Fibroblast of mammary gland (primary cell): ENCODE results near the gene UGDH.

Experiments
- DNase-seq: peaks from one replicate; pipeline ENCODE4 v3.0.0-alpha.2; 2010; ENCODE audit warnings: low read depth
- H3K4me3 ChIP-seq: 2 replicates; pipeline ENCODE4 v1.5.1; 2011; ENCODE audit warnings: low read depth, mild to moderate bottlenecking, low read length, moderate library complexity; ENCODE audit not compliant: control insufficient read depth
- TF ChIP-seq, protein P1 (sequence below): conservative IDR thresholded peaks from 2 replicates; pipeline ENCODE4 v1.5.1; 2011; ENCODE audit warnings: low read depth, low read length, inconsistent platforms; ENCODE audit not compliant: control insufficient read depth, insufficient read depth

The UGDH gene

DNA sequence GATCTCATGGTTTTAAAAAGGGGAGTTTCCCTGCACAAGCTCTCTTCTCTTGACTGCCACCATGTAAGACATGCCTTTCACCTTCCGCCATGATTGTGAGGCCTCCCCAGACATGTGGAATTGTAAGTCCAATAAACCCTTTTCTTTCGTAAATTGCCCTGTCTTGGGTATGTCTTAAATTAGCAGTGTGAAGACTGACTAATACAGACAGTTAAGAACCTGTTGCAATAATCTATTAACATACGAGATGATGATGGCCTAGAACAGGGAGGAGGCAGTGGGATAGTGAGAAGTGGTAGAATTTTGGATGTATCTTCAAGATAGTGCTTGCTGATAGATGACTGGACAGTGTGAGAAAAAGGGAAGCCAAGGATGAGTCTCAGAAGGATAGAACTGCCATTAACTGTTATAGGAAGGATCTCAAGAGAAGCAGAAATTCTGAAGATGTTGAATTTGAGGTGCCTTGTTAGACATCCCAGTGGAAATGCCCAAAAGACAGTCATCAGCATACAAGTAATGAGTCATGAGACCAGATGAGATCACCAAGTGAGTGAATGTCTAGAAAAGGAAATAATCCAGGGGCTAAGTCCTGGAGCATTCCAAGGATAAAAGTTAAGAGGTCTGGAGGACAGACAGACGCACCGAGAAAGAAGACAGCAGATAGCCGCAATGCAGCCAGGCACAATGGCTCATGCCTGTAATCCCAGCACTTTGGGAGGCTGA is 38.8 kb upstream of the UGDH start:
- DNase-seq: peak; percentile 94
- TF ChIP-seq, protein P1, sequence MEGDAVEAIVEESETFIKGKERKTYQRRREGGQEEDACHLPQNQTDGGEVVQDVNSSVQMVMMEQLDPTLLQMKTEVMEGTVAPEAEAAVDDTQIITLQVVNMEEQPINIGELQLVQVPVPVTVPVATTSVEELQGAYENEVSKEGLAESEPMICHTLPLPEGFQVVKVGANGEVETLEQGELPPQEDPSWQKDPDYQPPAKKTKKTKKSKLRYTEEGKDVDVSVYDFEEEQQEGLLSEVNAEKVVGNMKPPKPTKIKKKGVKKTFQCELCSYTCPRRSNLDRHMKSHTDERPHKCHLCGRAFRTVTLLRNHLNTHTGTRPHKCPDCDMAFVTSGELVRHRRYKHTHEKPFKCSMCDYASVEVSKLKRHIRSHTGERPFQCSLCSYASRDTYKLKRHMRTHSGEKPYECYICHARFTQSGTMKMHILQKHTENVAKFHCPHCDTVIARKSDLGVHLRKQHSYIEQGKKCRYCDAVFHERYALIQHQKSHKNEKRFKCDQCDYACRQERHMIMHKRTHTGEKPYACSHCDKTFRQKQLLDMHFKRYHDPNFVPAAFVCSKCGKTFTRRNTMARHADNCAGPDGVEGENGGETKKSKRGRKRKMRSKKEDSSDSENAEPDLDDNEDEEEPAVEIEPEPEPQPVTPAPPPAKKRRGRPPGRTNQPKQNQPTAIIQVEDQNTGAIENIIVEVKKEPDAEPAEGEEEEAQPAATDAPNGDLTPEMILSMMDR: no peak
- H3K4me3 ChIP-seq: no peak overlapping the region

DNA sequence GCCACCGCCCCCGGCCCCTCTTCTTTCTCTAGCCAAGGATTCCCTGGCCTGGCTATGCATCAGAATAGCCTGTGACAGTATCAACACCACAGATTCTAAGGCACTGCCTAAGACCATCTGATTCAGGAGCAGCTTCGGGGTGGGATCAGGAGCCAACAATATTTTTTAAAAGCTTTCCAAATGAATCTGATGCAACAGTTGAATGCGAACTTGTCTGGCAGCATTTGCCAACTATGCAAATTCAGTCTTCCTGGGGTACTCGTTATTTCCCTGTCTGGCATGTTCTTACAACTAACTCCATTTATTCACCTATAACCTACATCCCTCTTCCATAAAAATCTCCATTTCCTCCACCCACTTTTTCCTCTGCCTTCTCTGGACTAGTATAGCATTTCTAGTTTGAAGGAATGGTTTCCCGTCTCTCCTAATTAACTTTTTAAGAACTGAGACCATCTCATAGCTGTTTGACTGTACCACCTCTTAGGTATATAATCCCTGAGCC is 36.2 kb upstream of the UGDH start:
- TF ChIP-seq, protein P1: no peak
- H3K4me3 ChIP-seq: no peak overlapping the region
- DNase-seq: no peak

DNA sequence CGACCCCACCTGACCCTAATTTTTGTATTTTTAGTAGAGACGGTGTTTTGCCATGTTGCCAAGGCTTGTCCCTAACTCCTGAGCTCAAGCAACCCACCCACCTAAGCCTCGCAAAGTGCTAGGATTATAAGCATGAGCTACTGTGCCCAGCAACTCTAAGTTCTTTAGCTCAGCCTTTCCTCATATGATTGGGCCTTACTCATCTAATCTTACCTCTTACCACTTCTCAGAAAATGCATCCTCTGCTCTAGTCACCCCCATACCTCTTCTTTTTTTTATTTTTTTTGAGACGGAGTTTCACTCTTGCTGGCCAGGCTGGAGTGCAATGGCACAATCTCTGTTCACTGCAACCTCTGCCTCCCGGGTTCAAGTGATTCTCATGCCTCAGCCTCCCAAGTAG is 35.6 kb upstream of the UGDH start:
- no peak for DNase-seq
- H3K4me3 ChIP-seq: no peak overlapping the region
- TF ChIP-seq, protein P1: no peak

DNA sequence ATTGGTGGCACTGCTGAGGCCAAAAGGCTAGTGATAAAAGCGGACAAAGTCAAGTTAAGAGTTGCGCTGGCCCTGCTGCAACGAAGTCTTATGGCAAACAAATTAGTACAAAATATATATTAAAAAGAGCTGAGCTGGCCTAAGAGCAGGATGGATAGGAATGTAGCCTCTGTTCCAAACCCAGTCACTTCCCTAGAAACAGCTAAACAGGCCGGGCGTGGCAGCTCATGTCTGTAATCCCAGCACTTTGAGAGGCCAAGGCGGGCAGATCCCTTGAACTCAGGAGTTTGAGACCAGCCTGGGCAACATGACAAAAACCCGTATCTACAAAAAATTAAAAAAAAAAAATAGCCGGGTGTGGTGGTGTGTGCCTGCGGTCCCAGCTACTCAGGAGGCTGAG is 32.4 kb upstream of the UGDH start:
- TF ChIP-seq, protein P1: no peak
- no peak overlapping the region for H3K4me3 ChIP-seq
- no peak for DNase-seq

DNA sequence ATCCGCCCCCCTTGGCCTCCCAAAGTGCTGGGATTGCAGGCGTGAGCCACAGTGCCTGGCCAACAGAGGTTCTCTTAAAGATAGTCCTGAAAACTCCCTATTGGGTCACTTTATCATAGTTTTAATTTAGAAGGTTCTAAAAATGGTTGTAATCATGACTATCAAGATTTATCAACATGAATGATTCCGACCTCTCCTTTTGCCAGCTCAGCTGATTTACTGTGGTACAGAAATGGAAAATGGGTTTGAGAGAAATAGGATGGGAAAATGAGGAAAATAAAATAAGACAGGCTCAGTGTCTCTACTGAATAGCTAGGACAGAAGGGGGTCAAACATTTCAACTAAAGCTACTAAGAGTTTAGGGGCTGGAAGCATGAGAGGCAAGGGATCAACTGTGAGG is 28.2 kb upstream of the UGDH start:
- H3K4me3 ChIP-seq: no peak overlapping the region
- DNase-seq: no peak
- TF ChIP-seq, protein P1: no peak

DNA sequence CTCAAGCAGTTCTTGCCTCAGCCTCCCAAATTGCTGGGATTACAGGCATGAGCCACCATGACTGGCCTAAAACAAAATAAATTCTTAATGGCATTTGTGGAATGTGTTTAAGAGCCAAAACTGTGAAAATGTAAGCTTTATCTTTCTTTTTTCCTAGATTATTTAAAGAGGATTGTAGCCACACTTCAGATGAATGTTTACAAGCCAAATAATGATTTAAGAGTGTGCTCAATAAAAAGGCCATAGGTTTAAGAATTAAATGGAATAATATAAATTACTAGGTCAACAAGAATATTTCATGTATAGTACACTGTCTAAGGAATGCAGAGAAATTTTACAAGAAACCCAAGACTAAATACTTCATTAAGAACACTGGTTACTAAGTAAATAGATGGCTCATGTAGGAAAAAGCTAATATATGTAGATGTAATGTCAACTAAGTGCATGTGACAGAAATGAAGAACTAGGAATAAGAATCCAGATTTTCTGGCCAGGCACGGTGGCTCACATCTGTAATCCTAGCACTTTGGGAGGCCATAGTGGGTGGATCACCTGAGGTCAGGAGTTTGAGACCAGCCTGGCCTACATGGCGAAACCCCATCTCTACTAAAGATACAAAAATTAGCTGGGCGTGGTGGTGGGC is 21.3 kb upstream of the UGDH start:
- TF ChIP-seq, protein P1: no peak
- no peak for DNase-seq
- H3K4me3 ChIP-seq: no peak overlapping the region
